Right lobe of liver (tissue), 6 donors: ENCODE results near the gene FRAT2. TPM values are rescaled to one million over a fixed set of nuclear protein-coding genes. Genes with fewer than 3 reads are reported as not detected.
A peak's percentile ranks its signal among the peaks of the same experiment; 100 is the strongest.
"Not testable (repeated sequence)": the region's sequence is repeated elsewhere in the genome, so short reads cannot be mapped to it uniquely, and the experiment has no call there.

ENCODE experiments used
- ATAC-seq, 4 donors: fragments of 200-7000 bp; cut with Tn5 transposase; one replicate each; pipeline ENCODE4 v1.9.1; 2020; ENCODE audit warnings: mild to moderate bottlenecking in 4 of 4, moderate library complexity in 4 of 4
- DNase-seq, 3 donors: peaks; one replicate each; pipeline ENCODE4 v3.0.0-alpha.2; 2020
- H3K27ac ChIP-seq, 3 donors: fragments of 200-600 bp; one replicate each; pipeline ENCODE4 v1.8.0; 2022
- H3K27me3 ChIP-seq, 2 donors: fragments of 200-600 bp; one replicate each; pipeline ENCODE4 v1.8.0; 2022
- H3K36me3 ChIP-seq, 4 donors: fragments of 200-600 bp; sonication (generic) in 1 of 4; one replicate each; pipeline versions ENCODE4 v1.5.1 to v1.8.0; 2017 to 2022; ENCODE audit warnings: control low read depth in 1 of 4
- H3K4me1 ChIP-seq, 4 donors: fragments of 200-600 bp; sonication (generic) in 1 of 4; one replicate each; pipeline versions ENCODE4 v1.5.1 to v1.8.0; 2017 to 2022; ENCODE audit warnings: control low read depth in 1 of 4
- H3K4me3 ChIP-seq, 3 donors: fragments of 200-600 bp; one replicate each; pipeline ENCODE4 v1.8.0; 2022
- H3K9me3 ChIP-seq, 4 donors: fragments of 200-600 bp; sonication (generic) in 1 of 4; one replicate each; pipeline versions ENCODE4 v1.5.1 to v1.8.0; 2017 to 2022; ENCODE audit warnings: control low read depth in 1 of 4
- POLR2A ChIP-seq: fragments of 450-650 bp; IDR thresholded peaks from one replicate; pipeline ENCODE4 v1.6.1; 2017; ENCODE audit warnings: antibody characterized with exemption, mild to moderate bottlenecking
- WGBS: methylation state at CpG from one replicate; pipeline ENCODE4 v1.1.6; 2018; ENCODE audit warnings: low coverage, low lambda C conversion rate; ENCODE audit not compliant: insufficient coverage; ENCODE audit errors: missing lambda C conversion rate; 5-methylcytosine and 5-hydroxymethylcytosine counted together
- intact Hi-C, 2 donors: fragments of 100-400 bp; cut with DNase I; formaldehyde crosslinking; loops; one replicate each; pipeline versions ENCODE4 v1.11.2 to v1.14.1; 2022
- small RNA-seq, 2 experiments: library from RNA; depleted of rRNA; stranded (forward); fragments of <200 nt; gene quantifications; one replicate each; pipeline ENCODE3, GENCODE V24; 2016
- total RNA-seq, 6 experiments: library from RNA; depleted of rRNA in 2 of 6; stranded (reverse); fragments of >200 nt in 2 of 6; fragmentation: NEBNext Ultra II Directional in 3 of 6; extraction: Animal tissue kit (Norgen Biotek cat#: 25700) in 3 of 6; gene quantifications; one replicate each; pipeline versions ENCODE4 v1.1.0 to v1.2.4, GENCODE V29; 2016 to 2023
- TF ChIP-seq, protein P1 (sequence below), 4 donors: fragments of 200-600 bp in 3 of 4; fragments of 450-650 bp in 1 of 4; IDR thresholded peaks; one replicate each; pipeline versions ENCODE4 v1.5.1 to v1.8.0; 2016 to 2022; ENCODE audit warnings: antibody characterized with exemption in 4 of 4, mild to moderate bottlenecking in 2 of 4
- donor health status: DM: no; HTN: yes; CAD: no.
- donor health status: DM: no; HTN: no; CAD: no.
- donor health status: DM: no; HTN: no; CAD: no.
- donor health status: DM: no; HTN: yes; CAD: no.
- donor health status: DM: no; HTN: yes; CAD: no.

The FRAT2 gene
- total RNA-seq, 6 experiments from 2014 or later: 8.3 to 11.4 (median 9.7) TPM

DNA sequence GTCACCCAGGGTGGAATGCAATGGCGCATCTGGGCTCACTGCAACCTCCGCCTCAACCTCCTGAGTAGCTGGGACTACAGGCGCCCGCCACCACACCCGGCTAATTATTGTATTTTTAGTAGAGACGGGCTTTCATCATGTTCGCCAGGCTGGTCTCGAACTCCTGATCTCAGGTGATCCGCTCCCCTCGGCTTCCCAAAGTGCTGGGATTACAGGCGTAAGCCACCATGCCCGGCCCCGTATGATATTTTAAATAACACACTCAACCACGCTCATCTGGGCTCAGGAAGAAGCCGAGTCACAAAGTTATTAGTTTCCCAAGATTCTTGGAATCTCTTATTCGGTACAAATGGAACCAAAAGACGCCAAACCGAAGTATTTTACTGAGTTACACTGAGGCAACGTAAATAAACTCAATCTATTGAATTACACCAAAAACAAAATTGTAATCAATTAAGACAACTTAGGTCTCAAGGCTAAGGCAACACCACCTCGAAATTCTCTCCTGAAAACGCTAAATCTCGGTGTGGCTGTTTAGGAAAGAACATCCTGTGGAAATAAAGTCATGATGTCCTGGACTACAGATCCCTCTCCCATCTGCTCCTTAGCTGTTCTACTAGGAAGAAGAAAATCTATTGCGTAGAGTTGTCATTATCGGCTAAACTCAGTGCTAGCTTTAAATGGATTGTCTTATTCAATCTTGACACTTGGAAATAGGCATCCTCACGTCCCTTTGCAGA lies 43.0 kb downstream of the FRAT2 start:
- peaks cover 0 to 8% (median 0%) of the 10 kb centered on the region in 4 donors for H3K36me3 ChIP-seq
- ATAC-seq: peak in 2 of 4 donors; percentile 1 to 4
- no peak for DNase-seq
- intact Hi-C loops: no loop called here
- H3K9me3 ChIP-seq: no peaks in the 10 kb centered on the region
- H3K4me1 ChIP-seq: peaks cover 0 to 20% (median 9%) of the 10 kb centered on the region in 4 donors
- 50% methylated on average over 24 of the region's 25 CpGs for WGBS
- peak overlapping the region; percentile 61 to 88 (median 83) for H3K4me3 ChIP-seq
- H3K27me3 ChIP-seq: no peaks in the 10 kb centered on the region
- TF ChIP-seq POLR2A: no peak
- TF ChIP-seq, protein P1, sequence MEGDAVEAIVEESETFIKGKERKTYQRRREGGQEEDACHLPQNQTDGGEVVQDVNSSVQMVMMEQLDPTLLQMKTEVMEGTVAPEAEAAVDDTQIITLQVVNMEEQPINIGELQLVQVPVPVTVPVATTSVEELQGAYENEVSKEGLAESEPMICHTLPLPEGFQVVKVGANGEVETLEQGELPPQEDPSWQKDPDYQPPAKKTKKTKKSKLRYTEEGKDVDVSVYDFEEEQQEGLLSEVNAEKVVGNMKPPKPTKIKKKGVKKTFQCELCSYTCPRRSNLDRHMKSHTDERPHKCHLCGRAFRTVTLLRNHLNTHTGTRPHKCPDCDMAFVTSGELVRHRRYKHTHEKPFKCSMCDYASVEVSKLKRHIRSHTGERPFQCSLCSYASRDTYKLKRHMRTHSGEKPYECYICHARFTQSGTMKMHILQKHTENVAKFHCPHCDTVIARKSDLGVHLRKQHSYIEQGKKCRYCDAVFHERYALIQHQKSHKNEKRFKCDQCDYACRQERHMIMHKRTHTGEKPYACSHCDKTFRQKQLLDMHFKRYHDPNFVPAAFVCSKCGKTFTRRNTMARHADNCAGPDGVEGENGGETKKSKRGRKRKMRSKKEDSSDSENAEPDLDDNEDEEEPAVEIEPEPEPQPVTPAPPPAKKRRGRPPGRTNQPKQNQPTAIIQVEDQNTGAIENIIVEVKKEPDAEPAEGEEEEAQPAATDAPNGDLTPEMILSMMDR (IDR thresholded peaks at IDR 0.05): no peak
- peak overlapping the region; percentile 87 to 90 (median 90) for H3K27ac ChIP-seq

DNA sequence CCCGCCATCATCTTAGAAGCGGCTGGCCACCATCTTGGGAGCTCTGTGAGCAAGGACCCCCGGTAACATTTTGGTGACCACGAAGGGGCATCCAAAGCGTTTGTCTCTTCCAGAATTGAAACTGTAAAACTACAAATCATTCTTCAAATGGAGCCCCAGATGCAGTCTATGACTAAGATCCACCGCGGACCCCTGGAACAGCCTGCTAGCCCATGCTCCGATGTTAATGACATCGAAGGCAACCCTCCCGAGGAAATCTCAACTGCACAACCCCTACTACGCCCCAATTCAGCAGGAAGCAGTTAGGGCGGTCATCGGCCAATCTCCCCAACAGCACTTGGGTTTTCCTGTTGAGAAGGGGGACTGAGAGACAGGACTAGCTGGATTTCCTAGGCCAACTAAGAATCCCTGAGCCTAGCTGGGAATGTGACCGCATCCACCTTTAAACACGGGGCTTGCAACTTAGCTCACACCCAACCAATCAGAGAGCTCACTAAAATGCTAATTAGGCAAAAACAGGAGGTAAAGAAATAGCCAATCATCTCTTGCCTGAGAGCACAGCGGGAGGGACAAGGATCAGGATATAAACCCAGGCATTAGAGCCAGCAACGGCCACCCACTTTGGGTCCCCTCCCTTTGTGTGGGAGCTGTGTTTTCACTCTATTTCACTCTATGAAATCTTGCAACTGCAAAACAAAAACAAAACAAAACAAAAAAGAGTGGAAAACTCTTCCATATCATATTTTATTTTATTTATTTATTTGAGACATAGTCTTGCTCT lies 43.8 kb downstream of the FRAT2 start:
- peaks cover 0 to 20% (median 9%) of the 10 kb centered on the region in 4 donors for H3K4me1 ChIP-seq
- H3K4me3 ChIP-seq, H3K36me3 ChIP-seq, H3K27me3 ChIP-seq, DNase-seq, ATAC-seq, H3K9me3 ChIP-seq, intact Hi-C loops, H3K27ac ChIP-seq: not testable (repeated sequence)
- WGBS: 82% methylated on average over 8 of the region's 17 CpGs

DNA sequence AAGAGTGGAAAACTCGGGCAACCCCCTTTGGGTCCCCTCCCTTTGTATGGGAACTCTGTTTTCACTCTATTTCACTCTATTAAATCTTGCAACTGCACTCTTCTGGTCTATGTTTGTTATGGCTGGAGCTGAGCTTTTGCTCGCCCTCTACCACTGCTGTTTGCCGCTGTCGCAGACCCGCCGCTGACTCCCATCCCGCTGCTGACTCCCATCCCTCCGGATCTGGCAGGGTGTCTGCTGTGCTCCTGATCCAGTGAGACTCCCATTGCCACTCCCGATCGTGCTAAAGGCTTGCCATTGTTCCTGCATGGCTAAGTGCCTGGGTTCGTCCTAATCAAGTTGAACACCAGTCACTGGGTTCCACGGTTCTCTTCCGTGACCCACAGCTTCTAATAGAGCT lies 44.5 kb downstream of the FRAT2 start:
- ATAC-seq, H3K4me3 ChIP-seq, H3K9me3 ChIP-seq, H3K27ac ChIP-seq, H3K27me3 ChIP-seq, H3K36me3 ChIP-seq, DNase-seq, intact Hi-C loops: not testable (repeated sequence)
- peaks cover 0 to 20% (median 9%) of the 10 kb centered on the region in 4 donors for H3K4me1 ChIP-seq
- WGBS: 92% methylated on average over 9 of the region's 13 CpGs

Small RNA genes lying within 50 kb of the gene (small RNA-seq; reads per million reads assigned to genes)
- 0 reads per million in 2 experiments for gene RF00017

Other genes starting within 250 kb of the FRAT2 start
- gene SLIT1, start 148.8 kb downstream of the FRAT2 start, total RNA-seq: under 1 TPM in 5 of 6 experiments, not detected in 1; 0.04 to 0.29 (median 0.12) TPM
- gene ARHGAP19, start 42.1 kb downstream of the FRAT2 start, total RNA-seq: 1 to 10 TPM; 2.3 to 5.5 (median 3.4) TPM
- gene FRAT1, start 15.5 kb downstream of the FRAT2 start, total RNA-seq: 1 to 10 TPM; 3.5 to 8.5 (median 7.4) TPM
- 10 to 100 TPM in 3 of 6 experiments, 1 to 10 TPM in 3; 6.7 to 23.2 (median 10.2) TPM for gene RRP12, start 66.6 kb upstream of the FRAT2 start, total RNA-seq
- 100 to 1,000 TPM; 100 to 228 (median 162) TPM for gene PGAM1, start 91.5 kb upstream of the FRAT2 start, total RNA-seq
- 10 to 100 TPM in 5 of 6 experiments, 1 to 10 TPM in 1; 9.2 to 19.1 (median 11.8) TPM for gene EXOSC1, start 111.3 kb upstream of the FRAT2 start, total RNA-seq
- gene ZDHHC16, start 111.4 kb upstream of the FRAT2 start, total RNA-seq: 10 to 100 TPM; 15.8 to 27.0 (median 22.8) TPM
- 10 to 100 TPM; 18.7 to 40.7 (median 20.3) TPM for gene MMS19, start 163.7 kb upstream of the FRAT2 start, total RNA-seq
- gene UBTD1, start 164.2 kb upstream of the FRAT2 start, total RNA-seq: 1 to 10 TPM; 5.4 to 8.8 (median 7.0) TPM
- under 1 TPM in 4 of 6 experiments, not detected in 2; 0.28 to 0.81 (median 0.50) TPM for gene ANKRD2, start 238.1 kb upstream of the FRAT2 start, total RNA-seq
- gene HOGA1, start 249.7 kb upstream of the FRAT2 start, total RNA-seq: 10 to 100 TPM; 16.8 to 92.9 (median 36.5) TPM